RWPE2 (cell line): ENCODE results near the gene SGPP1.

ENCODE experiments used
- ATAC-seq: fragments of 200-7000 bp; cut with Tn5 transposase; 3 replicates; pipeline ENCODE4 v1.9.1; 2021; ENCODE audit warnings: low read depth
- DNase-seq: peaks from one replicate; pipeline ENCODE4 v3.0.0-alpha.2; 2020; ENCODE audit warnings: low spot score
- H3K27ac ChIP-seq: fragments of 450-650 bp; 2 replicates; pipeline ENCODE4 v1.5.1; 2017; ENCODE audit warnings: mild to moderate bottlenecking; ENCODE audit not compliant: poor library complexity, severe bottlenecking
- H3K27me3 ChIP-seq: fragments of 250-450 bp; sonication (Bioruptor Pico); 2 replicates; pipeline ENCODE4 v1.5.1; 2021; ENCODE audit warnings: mild to moderate bottlenecking, moderate library complexity; ENCODE audit not compliant: insufficient read depth, poor library complexity, severe bottlenecking
- H3K36me3 ChIP-seq: fragments of 250-450 bp; sonication (Bioruptor Pico); 2 replicates; pipeline ENCODE4 v1.5.1; 2020; ENCODE audit warnings: low read depth, mild to moderate bottlenecking, moderate library complexity
- H3K4me1 ChIP-seq: fragments of 250-450 bp; sonication (Bioruptor Pico); 2 replicates; pipeline ENCODE4 v1.5.1; 2021; ENCODE audit warnings: mild to moderate bottlenecking, moderate library complexity; ENCODE audit not compliant: insufficient read depth, poor library complexity, severe bottlenecking
- H3K4me3 ChIP-seq: fragments of 250-450 bp; sonication (Bioruptor Pico); 2 replicates; pipeline ENCODE4 v1.5.1; 2021; ENCODE audit warnings: mild to moderate bottlenecking, moderate library complexity; ENCODE audit not compliant: severe bottlenecking
- H3K9me3 ChIP-seq: fragments of 250-450 bp; sonication (Bioruptor Pico); 2 replicates; pipeline ENCODE4 v1.5.1; 2021; ENCODE audit warnings: mild to moderate bottlenecking, moderate library complexity; ENCODE audit not compliant: severe bottlenecking
- CTCF ChIP-seq: fragments of 450-650 bp; IDR thresholded peaks from one replicate; pipeline ENCODE4 v1.5.1; 2017; ENCODE audit warnings: mild to moderate bottlenecking, moderate library complexity; ENCODE audit not compliant: poor library complexity, severe bottlenecking

The SGPP1 gene

GRCh38 chr14:63659726-63660125, 68.1 kb downstream of the SGPP1 start:
- TF ChIP-seq CTCF = no peak
- H3K27ac ChIP-seq = no peak overlapping the region
- no peaks in the 10 kb centered on the region for H3K27me3 ChIP-seq
- no peaks in the 10 kb centered on the region for H3K36me3 ChIP-seq
- ATAC-seq (no peak), DNase-seq (no peak)
- no peaks in the 10 kb centered on the region for H3K9me3 ChIP-seq
- H3K4me3 ChIP-seq = no peak overlapping the region
- H3K4me1 ChIP-seq = no peaks in the 10 kb centered on the region

GRCh38 chr14:63656194-63656593, 71.7 kb downstream of the SGPP1 start:
- Histone ChIP-seq H3K9me3 (no peaks in the 10 kb centered on the region), H3K4me1 (no peaks in the 10 kb centered on the region), H3K36me3 (no peaks in the 10 kb centered on the region), H3K27ac (peak overlapping the region; percentile 3), H3K27me3 (no peaks in the 10 kb centered on the region), H3K4me3 (no peak overlapping the region)
- ATAC-seq = peak; percentile 40; the same call in 2 of the 3 replicates
- no peak for TF ChIP-seq CTCF
- no peak for DNase-seq

- no peak for TF ChIP-seq CTCF
- no peaks in the 10 kb centered on the region for H3K27me3 ChIP-seq
- H3K36me3 ChIP-seq = no peaks in the 10 kb centered on the region
- ATAC-seq (no peak), DNase-seq (no peak)
- no peak overlapping the region for H3K4me3 ChIP-seq
- no peaks in the 10 kb centered on the region for H3K4me1 ChIP-seq
- H3K27ac ChIP-seq = no peak overlapping the region
- H3K9me3 ChIP-seq = no peaks in the 10 kb centered on the region
Observed at GRCh38 chr14:63654936-63655335, 72.9 kb downstream of the SGPP1 start.

- ATAC-seq = peak; percentile 38; the same call in 1 of the 3 replicates
- no peaks in the 10 kb centered on the region for H3K9me3 ChIP-seq
- no peak overlapping the region for H3K4me3 ChIP-seq
- DNase-seq = no peak
- H3K36me3 ChIP-seq = no peaks in the 10 kb centered on the region
- no peak overlapping the region for H3K27ac ChIP-seq
- no peak for TF ChIP-seq CTCF
- H3K27me3 ChIP-seq = no peaks in the 10 kb centered on the region
- H3K4me1 ChIP-seq = no peaks in the 10 kb centered on the region
Observed at GRCh38 chr14:63654346-63654745, 73.5 kb downstream of the SGPP1 start.

- Histone ChIP-seq H3K27ac (no peak overlapping the region), H3K9me3 (no peaks in the 10 kb centered on the region), H3K4me3 (no peak overlapping the region), H3K4me1 (no peaks in the 10 kb centered on the region), H3K27me3 (no peaks in the 10 kb centered on the region), H3K36me3 (no peaks in the 10 kb centered on the region)
- ATAC-seq (no peak), DNase-seq (no peak)
- no peak for TF ChIP-seq CTCF
Observed at GRCh38 chr14:63652406-63652805, 75.5 kb downstream of the SGPP1 start.
